Daoy (cell line): Measurements from ENCODE around the gene FSD2. TPM values are rescaled to one million over a fixed set of nuclear protein-coding genes. Genes with fewer than 3 reads are reported as not detected.
A peak's percentile ranks its signal among the peaks of the same experiment; 100 is the strongest.
"Not testable (repeated sequence)": the region's sequence is repeated elsewhere in the genome, so short reads cannot be mapped to it uniquely, and the experiment has no call there.

Experiments
- DNase-seq: peaks from one replicate; pipeline ENCODE4 v3.0.0-alpha.2; 2015; ENCODE audit warnings: low read depth
- total RNA-seq: library from RNA; depleted of rRNA; stranded (reverse); fragments of >200 nt; shearing (Covaris generic); gene quantifications from 2 replicates; pipeline ENCODE4 v1.2.3, GENCODE V29; 2014

Gene FSD2
- total RNA-seq, 1 experiment from 2014 or later, result not detected

DNA sequence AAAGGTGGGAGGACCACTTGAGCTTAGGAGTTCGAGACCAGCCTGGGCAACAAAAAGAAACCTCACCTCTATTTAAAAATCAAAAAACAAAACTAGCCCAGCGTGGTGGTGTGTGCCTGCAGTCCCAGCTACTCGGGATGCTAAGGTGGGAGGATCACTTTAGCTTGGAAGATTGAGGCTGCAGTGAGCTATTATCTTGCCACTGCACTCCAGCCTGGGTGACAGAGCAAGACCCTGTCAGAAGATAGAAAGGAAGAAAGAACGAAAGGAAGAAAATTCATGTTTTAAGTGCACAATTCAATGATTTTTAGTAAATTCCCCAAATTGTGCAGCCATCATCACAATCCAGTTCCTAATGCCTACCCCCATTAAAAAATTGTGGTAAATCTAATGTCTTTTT is 7.8 kb downstream of the FSD2 start:
- DNase-seq, result no peak

- DNase-seq, result no peak
Measured at GRCh38 chr15:82793737-82794136, 12.1 kb downstream of the FSD2 start.

DNA sequence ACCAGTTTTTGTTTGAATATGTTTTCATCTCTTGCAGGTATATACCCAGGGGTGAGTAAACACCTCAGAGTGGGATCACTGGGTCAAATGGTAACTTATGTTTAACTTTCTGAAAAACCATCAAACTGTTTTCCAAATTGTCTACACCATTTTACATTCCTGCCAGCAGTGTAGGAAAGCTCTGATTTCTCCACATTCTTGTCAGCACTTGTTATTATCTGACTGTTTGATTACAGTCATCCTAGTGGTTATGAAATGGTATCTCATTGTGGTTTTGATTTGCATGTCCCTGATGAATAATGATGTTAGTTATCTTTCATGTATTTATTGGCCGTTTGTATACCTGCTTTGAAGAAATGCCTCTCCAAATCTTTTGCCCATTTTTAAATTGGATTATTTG is 13.8 kb downstream of the FSD2 start:
- no peak for DNase-seq

DNA sequence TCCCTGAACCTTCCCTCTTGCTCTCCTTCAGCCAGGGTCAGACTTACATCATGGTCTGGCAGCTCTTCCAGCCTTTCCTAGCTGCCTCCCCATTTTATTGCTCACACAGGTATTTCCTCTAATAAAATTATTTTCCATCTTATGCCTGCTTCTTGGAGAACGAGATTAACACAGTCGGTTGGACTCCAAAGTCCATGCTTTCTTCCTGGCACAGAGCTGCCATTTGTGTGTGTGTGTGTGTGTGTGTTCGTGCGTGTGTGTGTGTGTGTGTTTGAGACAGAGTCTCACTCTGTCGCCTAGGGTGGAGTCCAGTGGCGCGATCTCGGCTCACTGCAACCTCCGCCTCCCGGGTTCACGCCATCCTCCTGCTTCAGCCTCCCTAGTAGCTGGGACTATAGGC is 15.5 kb downstream of the FSD2 start:
- DNase-seq, result no peak

GRCh38 chr15:82789491-82789890 is 16.4 kb downstream of the FSD2 start:
- no peak for DNase-seq

DNA sequence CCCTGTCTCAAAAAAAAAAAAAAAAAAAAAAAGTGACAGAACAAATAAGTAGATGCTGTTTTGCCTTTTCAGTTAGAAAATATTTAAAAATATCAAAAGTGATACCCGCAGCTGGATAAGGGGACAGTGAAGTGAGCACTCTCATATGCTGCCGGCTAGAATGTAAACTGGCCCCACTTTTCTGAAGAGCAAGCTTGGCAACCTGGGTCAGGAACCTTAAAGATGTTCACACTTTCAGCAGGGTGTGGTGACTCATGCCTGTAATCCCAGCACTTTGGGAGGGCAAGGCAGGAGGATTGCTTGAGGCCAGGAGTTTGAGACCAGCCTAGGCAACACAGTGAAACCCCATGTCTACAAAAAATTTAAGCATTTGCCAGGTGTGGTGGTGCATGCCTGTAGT is 17.4 kb downstream of the FSD2 start:
- DNase-seq, result no peak

DNA sequence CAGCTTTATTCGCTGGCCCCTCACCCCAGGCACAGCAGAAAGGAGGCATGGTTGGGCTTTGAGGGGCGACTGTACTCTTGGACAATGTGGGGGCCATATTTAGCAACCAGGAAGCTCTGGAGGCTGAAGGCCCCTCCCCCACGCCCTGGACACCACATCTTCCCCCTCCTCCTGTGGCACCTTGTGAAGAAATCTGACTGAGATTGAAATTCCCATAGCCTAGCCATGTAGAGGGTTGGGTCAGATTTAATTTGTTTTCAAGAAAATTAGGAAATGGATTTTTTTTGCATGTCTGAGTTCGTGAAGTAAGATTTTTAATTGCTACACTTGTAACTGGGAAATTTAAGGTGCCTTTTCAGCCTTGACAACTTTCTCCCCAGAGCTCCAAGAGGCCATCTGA is 24.5 kb downstream of the FSD2 start:
- DNase-seq, result no peak

DNA sequence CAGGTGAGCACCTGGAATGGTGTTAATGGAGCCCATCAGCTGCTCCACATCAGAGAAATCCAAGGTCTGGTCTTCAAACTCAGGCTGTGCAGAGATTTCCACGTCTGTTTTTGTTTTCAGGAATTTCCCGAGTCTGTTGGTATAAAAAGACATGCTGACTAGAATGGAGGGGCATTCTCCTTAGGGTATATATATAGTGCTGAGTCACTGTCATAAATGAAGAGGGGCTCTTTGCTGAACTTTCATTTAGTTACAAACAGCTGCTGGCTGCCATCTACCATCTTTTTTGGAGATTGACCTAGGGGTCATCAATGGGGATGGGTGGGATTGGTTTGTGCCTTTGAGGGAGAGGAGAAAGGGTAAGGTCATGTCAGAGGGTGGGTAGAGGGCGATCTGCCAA is 27.1 kb downstream of the FSD2 start:
- no peak for DNase-seq

DNA sequence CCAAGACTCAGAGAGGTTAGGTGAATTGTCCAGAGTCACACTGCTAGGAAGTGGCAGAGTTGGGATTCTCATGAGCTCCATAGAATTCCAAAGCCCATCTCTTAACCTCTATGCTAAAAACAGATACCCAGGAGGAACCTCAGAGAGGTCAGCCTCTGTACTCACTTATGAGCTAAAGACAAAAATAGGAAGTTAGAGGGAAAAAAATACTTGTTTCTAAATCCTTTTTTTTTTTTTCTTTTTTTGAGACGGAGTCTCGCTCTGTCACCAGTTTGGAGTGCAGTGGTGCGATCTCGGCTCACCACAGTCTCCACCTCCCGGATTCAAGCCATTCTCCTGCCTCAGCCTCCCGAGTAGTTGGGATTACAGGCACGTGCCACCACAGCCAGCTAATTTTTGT is 31.4 kb downstream of the FSD2 start:
- DNase-seq, result no peak

DNA sequence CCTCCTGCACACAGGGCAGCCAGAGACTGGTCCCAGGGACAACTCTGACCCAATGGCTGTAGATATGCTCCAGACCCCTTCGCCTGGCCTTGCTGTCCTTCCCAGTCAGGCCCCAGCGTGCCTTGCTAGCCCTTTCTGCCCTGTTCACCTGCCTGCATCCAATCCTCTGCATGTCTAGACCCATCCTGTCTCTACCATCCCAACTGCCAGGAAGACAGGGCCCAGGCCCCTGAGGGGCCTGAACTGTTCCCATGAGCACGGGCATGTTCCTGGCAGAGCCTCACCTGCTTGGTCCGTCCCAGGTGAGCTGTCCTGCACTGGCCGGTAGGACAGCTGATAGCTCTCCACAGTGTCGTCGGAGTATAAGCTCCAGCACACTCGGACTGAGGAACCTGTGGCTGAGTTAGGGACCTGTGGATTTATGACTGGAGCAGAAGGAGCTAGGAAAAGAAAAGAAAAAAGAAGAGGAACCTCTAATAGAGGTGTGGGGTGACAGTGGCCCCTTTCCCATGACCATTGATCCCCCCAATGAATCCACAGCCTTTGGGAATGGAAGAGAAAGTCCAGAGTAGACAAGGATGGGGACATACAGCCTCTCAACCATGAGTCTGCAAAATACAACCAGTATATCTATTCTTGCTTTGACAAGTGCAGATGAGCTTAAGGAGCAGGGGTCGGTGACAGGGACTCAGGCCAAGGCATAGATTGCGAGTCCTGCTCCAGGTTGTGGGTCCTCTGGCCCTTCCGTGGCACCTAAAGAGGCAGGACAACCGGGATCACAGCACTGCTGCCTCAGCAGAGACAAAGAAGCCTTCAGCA is 33.9 kb downstream of the FSD2 start:
- DNase-seq, result no peak

- DNase-seq, result peak; percentile 15
Measured at GRCh38 chr15:82768414-82769054, 37.3 kb downstream of the FSD2 start.

- DNase-seq, result no peak
Measured at GRCh38 chr15:82767163-82767829, 38.6 kb downstream of the FSD2 start.

- not testable (repeated sequence) for DNase-seq
Measured at GRCh38 chr15:82766201-82766600, 39.7 kb downstream of the FSD2 start.

DNA sequence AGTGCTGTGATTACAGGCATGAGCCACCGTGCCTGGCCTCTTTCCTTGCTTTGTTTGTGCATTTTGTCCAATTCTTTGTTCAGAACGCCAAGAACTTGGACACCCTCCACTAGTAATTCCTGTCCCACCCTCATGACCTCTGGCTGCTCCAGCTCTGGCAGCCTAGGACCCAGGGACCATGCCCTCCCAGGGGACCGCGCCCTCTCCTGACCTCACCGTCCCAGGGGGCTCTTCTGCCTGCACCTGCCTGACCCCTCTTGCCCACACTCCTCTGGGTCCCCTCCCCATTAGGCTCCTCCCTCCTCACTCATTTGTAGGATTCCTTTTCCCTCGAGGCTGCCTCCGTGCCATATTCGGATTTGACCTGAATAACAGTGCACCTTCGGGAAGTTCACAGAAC is 41.1 kb downstream of the FSD2 start:
- no peak for DNase-seq

- no peak for DNase-seq
Measured at GRCh38 chr15:82764117-82764490, 41.8 kb downstream of the FSD2 start.

DNA sequence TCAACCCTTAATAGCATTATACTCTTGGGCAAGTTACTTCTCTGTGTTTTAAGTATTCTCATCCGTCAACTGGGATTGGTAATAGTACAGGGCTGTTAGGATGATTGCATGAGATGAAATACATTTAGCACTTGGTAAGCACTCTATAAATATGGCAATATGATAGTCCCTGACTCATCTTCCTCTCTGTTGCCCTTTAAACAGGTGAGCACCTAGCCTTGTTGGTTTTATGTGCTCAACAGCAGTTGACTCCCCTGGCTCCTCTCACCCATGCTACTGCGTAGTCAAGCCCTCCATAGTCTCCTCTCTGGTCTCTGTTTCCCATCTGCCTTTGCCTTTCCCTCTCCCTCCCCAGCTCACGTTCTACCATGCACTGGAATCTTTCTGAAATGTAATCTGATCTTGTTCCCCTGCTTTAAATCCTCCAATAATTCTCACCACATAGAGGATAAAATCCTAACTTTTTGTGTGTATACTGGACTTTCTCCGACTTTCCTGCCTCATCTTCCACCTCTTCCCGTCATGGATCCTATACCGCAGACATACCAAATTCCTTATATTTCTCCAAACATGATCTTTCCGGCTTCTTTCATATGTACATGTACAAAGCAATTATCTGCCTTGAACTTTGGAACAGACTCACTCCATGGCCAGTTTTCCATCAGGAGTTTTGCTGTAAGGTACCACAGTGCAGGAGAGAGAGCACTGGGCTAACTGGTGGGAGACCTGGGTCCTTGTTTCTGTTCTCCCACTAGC is 42.3 kb downstream of the FSD2 start:
- DNase-seq, result no peak

- DNase-seq, result no peak
Measured at GRCh38 chr15:82751308-82751707, 54.6 kb downstream of the FSD2 start.

GRCh38 chr15:82750831-82751180 is 55.1 kb downstream of the FSD2 start:
- DNase-seq, result no peak

- DNase-seq, result peak; percentile 96
Measured at GRCh38 chr15:82749951-82750830, 55.7 kb downstream of the FSD2 start.

DNA sequence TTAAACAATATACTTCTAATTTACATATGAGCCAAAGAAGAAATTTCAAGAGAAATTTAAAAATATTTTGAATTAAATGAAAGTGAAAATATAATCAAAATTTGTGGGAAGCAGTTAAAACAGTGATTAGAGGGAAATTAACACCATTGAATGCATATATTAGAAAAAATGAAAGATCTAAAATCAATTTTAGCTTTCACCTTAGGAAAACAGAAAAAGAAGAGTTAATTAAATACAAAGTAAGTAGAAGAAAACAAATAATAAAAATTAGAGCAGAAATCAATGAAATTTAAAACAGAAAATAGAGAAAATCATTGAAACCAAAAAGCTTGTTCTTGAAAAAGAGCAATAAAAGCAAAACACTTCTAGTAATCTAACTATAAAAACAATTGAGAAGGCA is 57.6 kb downstream of the FSD2 start:
- no peak for DNase-seq

GRCh38 chr15:82743810-82744209 is 62.1 kb downstream of the FSD2 start:
- no peak for DNase-seq
